ENCODE results near the gene KRT26. TPM values are rescaled to one million over a fixed set of nuclear protein-coding genes. Genes with fewer than 3 reads are reported as not detected.

The KRT26 gene
- polyA plus RNA-seq, 1 donor (not counting 4 experiments of a cell fraction or from before 2014, with no cell fraction given), result not detected

DNA sequence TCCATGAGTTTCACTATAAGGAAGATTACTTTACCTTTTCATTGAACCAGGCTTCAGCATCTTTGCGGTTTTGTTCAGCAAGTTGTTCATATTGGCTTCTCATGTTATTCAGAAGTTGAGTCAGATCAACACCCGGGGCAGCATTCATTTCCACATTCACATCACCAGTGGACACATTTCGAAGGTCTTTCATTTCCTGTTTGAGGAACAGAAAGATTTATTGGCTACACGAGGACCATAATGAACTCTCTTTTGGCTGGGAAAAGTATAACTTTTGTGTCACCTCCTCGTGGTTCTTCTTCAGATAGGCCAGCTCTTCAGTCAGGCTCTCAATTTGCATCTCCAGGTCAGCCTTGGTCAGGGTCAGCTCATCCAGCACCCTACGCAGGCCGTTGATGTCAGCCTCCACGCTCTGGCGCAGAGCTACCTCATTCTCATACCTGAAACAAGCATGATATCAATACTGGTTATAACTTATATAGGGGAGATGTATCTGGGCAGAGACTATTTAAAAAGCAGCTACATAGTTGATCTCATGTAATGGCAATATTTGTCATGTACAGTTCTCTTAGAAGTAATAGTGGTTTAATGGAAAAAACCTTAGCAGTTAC lies 48.3 kb upstream of the KRT26 start:
- Histone ChIP-seq H3K9me3 (ENCODE audit: control insufficient read depth, low read depth, low read length) (no peaks in the 10 kb centered on the region), H3K4me3 (ENCODE audit: control insufficient read depth in 2 of 3, extremely low read depth in 1 of 3, insufficient read depth in 2 of 3, low read depth in 1 of 3, low read length in 3 of 3) (peak overlapping the region in 1 of 3 experiments; percentile 88), H3K4me1 (ENCODE audit: control insufficient read depth, extremely low read depth, insufficient read depth, low read length) (peaks cover 17% of the 10 kb centered on the region), H3K4me2 (ENCODE audit: control insufficient read depth, extremely low read depth, insufficient read depth, low read depth, low read length) (peak overlapping the region; percentile 75), H2AFZ (ENCODE audit: control insufficient read depth, low read length) (no peak overlapping the region), H3K9me1 (ENCODE audit: control insufficient read depth, extremely low read depth, insufficient read depth, low read length) (no peaks in the 10 kb centered on the region), H3K79me2 (ENCODE audit: control insufficient read depth, insufficient read depth, low read length) (peaks cover 12% of the 10 kb centered on the region), H3K27ac (ENCODE audit: control insufficient read depth, insufficient read depth, low read length) (no peak overlapping the region), H3K9ac (ENCODE audit: control insufficient read depth, extremely low read depth, insufficient read depth, low read length) (no peak overlapping the region), H3K36me3 (ENCODE audit: control insufficient read depth in 2 of 2, extremely low read depth in 1 of 2, insufficient read depth in 2 of 2, low read length in 2 of 2) (peaks cover 4 to 8% of the 10 kb centered on the region in 2 experiments), H3K27me3 (ENCODE audit: control insufficient read depth, extremely low read depth, insufficient read depth, low read length) (no peaks in the 10 kb centered on the region), H4K20me1 (ENCODE audit: control insufficient read depth, extremely low read depth, insufficient read depth, low read length) (no peaks in the 10 kb centered on the region)
- dilution Hi-C loops (cut with MboI; ENCODE audit: extremely low pct_ligation_motif_present, low sequenced_read_pairs), result no loop called here
- no peak for TF ChIP-seq EZH2 (IDR thresholded peaks at IDR 0.05; ENCODE audit: low read length)
- TF ChIP-seq, protein P1, sequence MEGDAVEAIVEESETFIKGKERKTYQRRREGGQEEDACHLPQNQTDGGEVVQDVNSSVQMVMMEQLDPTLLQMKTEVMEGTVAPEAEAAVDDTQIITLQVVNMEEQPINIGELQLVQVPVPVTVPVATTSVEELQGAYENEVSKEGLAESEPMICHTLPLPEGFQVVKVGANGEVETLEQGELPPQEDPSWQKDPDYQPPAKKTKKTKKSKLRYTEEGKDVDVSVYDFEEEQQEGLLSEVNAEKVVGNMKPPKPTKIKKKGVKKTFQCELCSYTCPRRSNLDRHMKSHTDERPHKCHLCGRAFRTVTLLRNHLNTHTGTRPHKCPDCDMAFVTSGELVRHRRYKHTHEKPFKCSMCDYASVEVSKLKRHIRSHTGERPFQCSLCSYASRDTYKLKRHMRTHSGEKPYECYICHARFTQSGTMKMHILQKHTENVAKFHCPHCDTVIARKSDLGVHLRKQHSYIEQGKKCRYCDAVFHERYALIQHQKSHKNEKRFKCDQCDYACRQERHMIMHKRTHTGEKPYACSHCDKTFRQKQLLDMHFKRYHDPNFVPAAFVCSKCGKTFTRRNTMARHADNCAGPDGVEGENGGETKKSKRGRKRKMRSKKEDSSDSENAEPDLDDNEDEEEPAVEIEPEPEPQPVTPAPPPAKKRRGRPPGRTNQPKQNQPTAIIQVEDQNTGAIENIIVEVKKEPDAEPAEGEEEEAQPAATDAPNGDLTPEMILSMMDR (optimal IDR thresholded peaks at IDR 0.05 in 1 of 3, IDR thresholded peaks at IDR 0.05 in 1 of 3, conservative IDR thresholded peaks at IDR 0.05 in 1 of 3; ENCODE audit: extremely low read depth in 1 of 3, insufficient read depth in 2 of 3, low read length in 3 of 3), result no peak
- DNase-seq (ENCODE audit: low read depth, low spot score) (no peak), FAIRE-seq (no peak)

DNA sequence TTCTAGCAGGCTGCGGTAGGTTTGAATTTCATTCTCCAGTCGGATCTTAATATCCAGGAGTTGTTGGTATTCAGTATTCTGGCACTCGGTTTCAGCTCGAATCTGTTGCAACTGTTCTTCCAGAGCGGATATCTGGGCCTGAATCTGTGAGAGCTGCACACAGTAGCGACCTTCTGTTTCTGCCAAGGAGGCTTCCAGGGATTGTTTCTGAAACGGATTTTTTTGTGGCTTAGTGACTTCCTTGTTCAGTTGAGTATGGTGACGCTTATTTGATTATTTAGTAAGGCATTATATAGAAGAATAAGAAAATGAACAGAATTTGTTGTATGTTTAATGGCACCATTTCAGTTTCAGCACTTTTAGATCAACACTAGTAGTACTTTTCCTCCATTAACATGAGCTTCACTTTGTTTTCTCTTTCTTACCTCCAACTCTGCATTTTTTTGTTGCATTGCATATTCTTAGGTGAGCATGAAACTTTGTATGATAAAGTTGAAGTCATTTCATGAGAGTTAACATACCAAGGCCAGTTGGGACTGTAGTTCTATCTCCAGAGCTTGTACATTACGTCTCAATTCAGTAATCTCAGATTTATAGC lies 47.6 kb upstream of the KRT26 start:
- peak overlapping the region; percentile 60 for H3K27ac ChIP-seq (ENCODE audit: control insufficient read depth, insufficient read depth, low read length)
- peaks cover 12% of the 10 kb centered on the region for H3K79me2 ChIP-seq (ENCODE audit: control insufficient read depth, insufficient read depth, low read length)
- dilution Hi-C loops (cut with MboI; ENCODE audit: extremely low pct_ligation_motif_present, low sequenced_read_pairs), result no loop called here
- FAIRE-seq (no peak), DNase-seq (ENCODE audit: low read depth, low spot score) (no peak)
- H3K4me3 ChIP-seq (ENCODE audit: control insufficient read depth in 2 of 3, extremely low read depth in 1 of 3, insufficient read depth in 2 of 3, low read depth in 1 of 3, low read length in 3 of 3), result peak overlapping the region; percentile 61 to 88 (median 68)
- H4K20me1 ChIP-seq (ENCODE audit: control insufficient read depth, extremely low read depth, insufficient read depth, low read length), result no peaks in the 10 kb centered on the region
- peaks cover 17% of the 10 kb centered on the region for H3K4me1 ChIP-seq (ENCODE audit: control insufficient read depth, extremely low read depth, insufficient read depth, low read length)
- no peaks in the 10 kb centered on the region for H3K9me1 ChIP-seq (ENCODE audit: control insufficient read depth, extremely low read depth, insufficient read depth, low read length)
- peak overlapping the region; percentile 75 for H3K4me2 ChIP-seq (ENCODE audit: control insufficient read depth, extremely low read depth, insufficient read depth, low read depth, low read length)
- peak overlapping the region; percentile 72 for H2AFZ ChIP-seq (ENCODE audit: control insufficient read depth, low read length)
- no peak for TF ChIP-seq EZH2 (IDR thresholded peaks at IDR 0.05; ENCODE audit: low read length)
- TF ChIP-seq, protein P1 (optimal IDR thresholded peaks at IDR 0.05 in 1 of 3, IDR thresholded peaks at IDR 0.05 in 1 of 3, conservative IDR thresholded peaks at IDR 0.05 in 1 of 3; ENCODE audit: extremely low read depth in 1 of 3, insufficient read depth in 2 of 3, low read length in 3 of 3), result no peak
- no peaks in the 10 kb centered on the region for H3K27me3 ChIP-seq (ENCODE audit: control insufficient read depth, extremely low read depth, insufficient read depth, low read length)
- H3K36me3 ChIP-seq (ENCODE audit: control insufficient read depth in 2 of 2, extremely low read depth in 1 of 2, insufficient read depth in 2 of 2, low read length in 2 of 2), result peaks cover 4 to 8% of the 10 kb centered on the region in 2 experiments
- peak overlapping the region; percentile 74 for H3K9ac ChIP-seq (ENCODE audit: control insufficient read depth, extremely low read depth, insufficient read depth, low read length)
- H3K9me3 ChIP-seq (ENCODE audit: control insufficient read depth, low read depth, low read length), result no peaks in the 10 kb centered on the region

Measured in keratinocyte (primary cell).